Measurements from ENCODE around the gene GLI3. TPM values are rescaled to one million over a fixed set of nuclear protein-coding genes. Genes with fewer than 3 reads are reported as not detected.

Gene GLI3
- total and polyA plus RNA-seq, 2 of the 4 experiments (the other 2 are of a cell fraction), result 1.3 to 3.9 TPM

- no peak overlapping the region for H3K4ac ChIP-seq (ENCODE audit: low read depth, low read length)
- no peak overlapping the region for H3K4me3 ChIP-seq (ENCODE audit: insufficient read depth, low read depth, low read length)
- TF ChIP-seq MXI1 (IDR thresholded peaks at IDR 0.05; ENCODE audit: borderline replicate concordance, low read depth, low read length), result no peak
- no peak for TF ChIP-seq CEBPB (IDR thresholded peaks at IDR 0.05; ENCODE audit: low read depth, low read length)
- TF ChIP-seq NFE2L2 (IDR thresholded peaks at IDR 0.05; ENCODE audit: low read depth, low read length), result no peak
- TF ChIP-seq CHD1 (IDR thresholded peaks at IDR 0.05; ENCODE audit: low read depth, low read length), result no peak
- TF ChIP-seq RCOR1 (IDR thresholded peaks at IDR 0.05; ENCODE audit: insufficient replicate concordance, low read length), result no peak
- TF ChIP-seq CTCF (conservative IDR thresholded peaks at IDR 0.05; ENCODE audit: low read depth, low read length), result no peak
- no peak for TF ChIP-seq USF2 (IDR thresholded peaks at IDR 0.05; ENCODE audit: low read depth, low read length)
- TF ChIP-seq MAZ (IDR thresholded peaks at IDR 0.05; ENCODE audit: borderline replicate concordance, low read depth, low read length), result no peak
- no peak for TF ChIP-seq RFX5 (IDR thresholded peaks at IDR 0.05; ENCODE audit: low read depth, low read length)
- no peak for TF ChIP-seq MAFK (IDR thresholded peaks at IDR 0.05; ENCODE audit: low read depth, low read length)
- TF ChIP-seq POLR2A (IDR thresholded peaks at IDR 0.05; ENCODE audit: low read depth, low read length), result no peak
- no peak for TF ChIP-seq SMC3 (IDR thresholded peaks at IDR 0.05; ENCODE audit: low read depth, low read length)
- no peak for TF ChIP-seq ELK1 (IDR thresholded peaks at IDR 0.05; ENCODE audit: borderline replicate concordance, low read depth, low read length)
- TF ChIP-seq RAD21 (IDR thresholded peaks at IDR 0.05; ENCODE audit: low read length), result no peak
- TF ChIP-seq FOS (IDR thresholded peaks at IDR 0.05; ENCODE audit: low read depth, low read length), result no peak
- TF ChIP-seq BHLHE40 (IDR thresholded peaks at IDR 0.05; ENCODE audit: low read depth, low read length), result no peak
- no peak overlapping the region for H3K9ac ChIP-seq (ENCODE audit: low read depth, low read length)
- H3K9me3 ChIP-seq (ENCODE audit: control insufficient read depth, insufficient read depth, low read length), result no peaks in the 10 kb centered on the region
- H3K79me1 ChIP-seq (ENCODE audit: low read depth in 1 of 2, low read length in 2 of 2), result no peaks in the 10 kb centered on the region
- no peak for ATAC-seq (ENCODE audit: low read depth)
- no peaks in the 10 kb centered on the region for H3K27me3 ChIP-seq (ENCODE audit: control insufficient read depth, insufficient read depth, low read length)
- ChIA-PET POLR2A (ENCODE audit: unreplicated experiment) (no interaction called here), CTCF (no interaction called here)
- intact Hi-C loops (cut with micrococcal nuclease) (no loop called here), in situ Hi-C loops (cut with MboI; ENCODE audit: low sequenced_read_pairs) (no loop called here), dilution Hi-C loops (cut with HindIII; ENCODE audit: low sequenced_read_pairs, unreplicated experiment) (no loop called here)
- H4K5ac ChIP-seq (ENCODE audit: low read depth, low read length), result no peak overlapping the region
- no peak overlapping the region for H3K18ac ChIP-seq (ENCODE audit: low read depth, low read length)
- peaks cover 7% of the 10 kb centered on the region; the same call in 1 of the 2 replicates for H3K9me1 ChIP-seq (ENCODE audit: insufficient read depth, low read length)
- H4K91ac ChIP-seq (ENCODE audit: insufficient read depth, low read depth, low read length), result no peak overlapping the region
- H3K4me2 ChIP-seq (ENCODE audit: low read depth, low read length), result no peak overlapping the region
- no peak overlapping the region for H3K14ac ChIP-seq (replicated peaks; ENCODE audit: low read depth, low read length)
- no peak overlapping the region; the same call in 2 of the 3 replicates for H2BK15ac ChIP-seq (ENCODE audit: low read depth, low read length)
- no peak overlapping the region for H2BK20ac ChIP-seq (ENCODE audit: low read depth, low read length)
- H4K20me1 ChIP-seq (ENCODE audit: insufficient read depth, low read length), result no peaks in the 10 kb centered on the region
- no peak overlapping the region for H2BK5ac ChIP-seq (ENCODE audit: low read depth, low read length, poor library complexity, severe bottlenecking)
- no peak overlapping the region for H2AK9ac ChIP-seq (replicated peaks; ENCODE audit: low read depth, low read length, poor library complexity)
- H3K23ac ChIP-seq (ENCODE audit: low read depth, low read length), result no peak overlapping the region
- no peak overlapping the region for H4K8ac ChIP-seq (ENCODE audit: low read depth in 2 of 2, low read length in 2 of 2)
- H2BK120ac ChIP-seq (ENCODE audit: low read depth, low read length), result no peak overlapping the region
- H3K56ac ChIP-seq (ENCODE audit: extremely low read depth, insufficient read depth, low read length), result no peak overlapping the region
- no peak overlapping the region for H2AK5ac ChIP-seq (ENCODE audit: low read depth, low read length)
- no peak overlapping the region for H3K27ac ChIP-seq (ENCODE audit: insufficient read depth, low read length)
- no CpG with 5 or more reads among the region's 2 CpGs for WGBS, 2 experiments (ENCODE audit: extremely low coverage in 2 of 2, insufficient read length in 1 of 2)
- DNase-seq, result no peak
- peaks cover 4% of the 10 kb centered on the region for H3K4me1 ChIP-seq (ENCODE audit: control insufficient read depth, insufficient read depth, low read length)
- no peak overlapping the region for H2AFZ ChIP-seq (replicated peaks; ENCODE audit: low read length, poor library complexity)
- no TSS peak for BruUV-seq (replicated peaks)
- no peaks in the 10 kb centered on the region for H3K36me3 ChIP-seq (ENCODE audit: control insufficient read depth, insufficient read depth, low read length)
Measured at GRCh38 chr7:42250411-42250810, 13.4 kb upstream of the GLI3 start.

Data from IMR-90 (cell line).